Glomerular visceral epithelial cell (primary cell): ENCODE data around the gene RERE.
A peak's percentile ranks its signal among the peaks of the same experiment; 100 is the strongest.

Experiments used
- DNase-seq: peaks from one replicate; pipeline ENCODE4 v3.0.0-alpha.2; 2016; ENCODE audit errors: extremely low spot score

Gene RERE

DNA sequence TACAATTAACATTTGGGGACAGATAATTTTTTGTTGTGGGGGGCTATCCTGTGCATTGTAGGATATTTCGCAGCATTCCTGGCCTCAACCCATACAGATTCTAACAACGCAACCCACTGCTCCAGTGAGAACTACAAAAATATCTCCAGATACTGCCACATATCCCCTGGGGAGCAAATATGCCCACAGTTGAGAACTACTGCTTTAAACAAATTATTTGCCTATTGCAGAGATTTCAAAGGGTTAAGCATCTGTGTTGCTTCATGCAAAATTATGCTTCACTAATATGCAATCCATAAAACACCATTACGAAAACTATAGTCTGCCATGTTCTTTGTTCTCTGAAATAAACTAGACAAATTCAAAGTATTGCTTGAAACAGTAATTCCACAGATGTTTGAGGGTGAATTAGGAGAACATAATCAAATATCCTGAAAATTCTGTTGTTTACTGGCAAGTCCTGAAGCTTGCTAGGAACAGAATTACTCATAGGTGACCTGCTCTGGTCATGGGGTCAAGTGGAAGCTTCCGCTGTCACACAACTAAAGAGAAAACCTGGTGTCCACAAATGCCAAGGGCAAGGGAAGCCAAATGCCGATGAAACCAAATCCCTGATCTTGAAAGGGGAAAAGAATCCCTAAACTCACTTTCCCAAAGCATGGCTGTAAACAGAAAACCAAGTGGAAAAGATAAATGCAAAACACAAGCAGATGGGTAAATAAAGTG lies 149.4 kb downstream of the RERE start:
- DNase-seq, result peak; percentile 36

DNA sequence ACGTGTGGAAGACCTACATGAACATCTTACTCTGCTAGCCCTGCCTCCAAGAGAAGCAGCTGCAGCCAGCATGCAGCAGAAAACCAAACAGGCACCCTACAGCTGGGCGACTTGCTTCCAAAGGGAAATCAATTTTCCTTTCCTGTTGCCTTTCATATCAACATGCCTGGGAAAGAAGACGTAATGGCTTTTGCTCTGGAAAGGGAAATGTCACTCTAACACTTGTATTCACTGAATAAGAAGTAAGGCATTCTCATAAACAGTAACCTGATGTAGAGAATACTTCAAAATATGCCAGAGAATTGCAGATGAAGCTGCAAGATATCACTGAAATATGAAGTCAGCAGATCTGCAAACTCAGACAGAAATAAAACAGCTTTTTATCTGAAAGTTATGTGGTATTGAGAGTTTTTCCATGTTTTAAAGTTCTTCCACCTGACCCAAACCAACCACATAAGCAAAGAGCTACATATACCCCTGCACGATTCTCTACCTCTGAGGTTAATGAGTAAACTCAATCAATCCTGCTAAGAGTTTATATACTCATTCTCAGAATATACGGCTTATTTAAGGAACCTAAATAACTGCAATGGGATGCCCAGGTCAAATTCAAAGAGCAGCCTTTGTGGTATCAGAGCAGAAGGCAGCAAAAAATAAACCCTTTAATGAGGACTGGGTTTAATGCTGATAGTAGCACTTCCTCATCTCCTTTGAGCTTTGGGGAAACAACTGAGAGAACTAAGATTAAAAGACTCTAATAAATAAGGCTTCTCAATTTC lies 150.9 kb downstream of the RERE start:
- DNase-seq, result no peak

DNA sequence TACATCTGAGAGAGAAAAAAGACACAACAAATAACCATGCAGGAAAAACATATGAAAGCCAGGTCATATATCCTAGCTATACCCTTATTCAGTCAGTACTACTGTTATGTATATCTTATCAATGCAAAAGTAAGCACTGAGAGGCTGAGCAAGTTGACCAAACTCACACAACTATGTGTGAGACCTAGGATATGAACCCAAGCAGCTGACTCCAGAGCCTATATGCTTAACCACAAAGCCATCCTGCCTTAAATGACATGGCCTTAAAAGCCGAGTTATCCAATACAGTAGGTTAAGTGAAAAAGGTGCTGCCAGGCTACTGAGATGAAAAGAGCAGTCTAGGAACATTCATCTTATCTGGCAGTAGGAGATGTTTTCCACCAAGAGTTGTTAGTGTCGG lies 151.6 kb downstream of the RERE start:
- DNase-seq, result no peak

DNA sequence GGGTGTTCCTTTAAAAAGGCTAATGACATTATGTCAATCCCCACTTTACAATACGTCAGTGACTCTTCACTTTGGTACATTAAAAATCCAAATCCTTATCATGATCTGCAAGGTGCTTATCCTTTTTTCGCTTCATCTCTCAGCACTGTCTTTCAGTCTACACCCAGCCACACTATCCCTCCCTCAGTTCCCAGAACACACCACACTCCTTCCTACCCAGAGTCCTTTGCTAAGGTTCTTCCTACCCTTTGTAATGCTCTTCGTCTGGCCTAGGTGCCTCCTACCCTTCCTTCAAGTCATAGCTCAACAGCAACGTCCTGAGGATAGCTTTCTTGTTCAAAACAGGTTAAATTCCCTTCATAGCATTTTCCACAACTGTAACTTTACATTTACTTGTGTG lies 152.6 kb downstream of the RERE start:
- DNase-seq, result no peak

DNA sequence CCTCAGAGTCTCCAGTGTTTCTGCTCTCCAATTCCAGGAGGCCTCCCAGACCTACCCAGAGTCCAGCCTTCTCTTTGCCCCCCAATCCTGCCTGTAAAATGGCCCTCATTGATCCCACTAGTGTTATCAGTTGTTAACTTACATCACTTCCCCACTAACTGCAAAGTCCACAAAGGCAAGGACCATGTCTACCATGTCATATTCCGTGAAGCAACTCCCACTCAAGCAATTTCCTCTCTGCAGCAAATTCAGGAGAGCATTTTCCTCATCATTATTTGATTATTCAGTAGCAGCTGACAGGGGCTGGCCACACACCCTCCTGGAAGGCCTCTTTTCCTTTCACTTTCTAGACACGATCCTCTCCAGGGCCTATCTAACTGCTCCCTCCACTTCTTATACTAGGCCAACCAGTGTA lies 153.5 kb downstream of the RERE start:
- DNase-seq, result peak; percentile 60

DNA sequence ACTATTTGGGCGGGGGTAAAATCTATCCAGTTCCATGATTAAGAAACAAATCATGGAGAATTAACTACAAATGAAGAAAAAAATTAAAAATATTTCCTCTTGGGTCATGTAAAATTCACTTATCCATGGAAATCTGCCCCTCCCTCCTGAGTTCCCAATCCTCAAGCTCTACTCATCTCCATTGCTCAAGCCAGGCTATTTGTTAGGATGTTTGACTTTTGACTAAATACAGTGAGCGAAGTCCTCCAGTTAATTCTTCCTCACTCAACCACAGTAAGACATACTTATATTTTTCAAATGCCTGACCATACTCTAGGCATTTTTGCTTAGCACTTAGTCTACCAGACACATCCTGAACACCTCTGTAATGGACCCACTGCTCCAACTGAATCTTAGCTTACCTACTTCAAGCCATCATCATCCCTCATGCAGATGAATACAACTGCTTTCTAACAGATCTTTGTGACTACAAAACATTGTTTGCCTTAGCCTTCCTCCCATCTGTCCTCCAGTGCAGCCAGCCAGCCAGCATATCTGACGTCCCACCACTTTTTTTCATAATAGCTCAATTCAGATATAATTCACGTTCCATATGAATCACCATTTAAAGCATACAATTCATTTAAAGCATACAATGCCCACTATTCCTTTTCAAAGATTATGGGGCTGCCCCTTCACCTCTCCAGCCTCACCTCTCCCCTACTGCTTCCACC lies 154.2 kb downstream of the RERE start:
- DNase-seq, result no peak

DNA sequence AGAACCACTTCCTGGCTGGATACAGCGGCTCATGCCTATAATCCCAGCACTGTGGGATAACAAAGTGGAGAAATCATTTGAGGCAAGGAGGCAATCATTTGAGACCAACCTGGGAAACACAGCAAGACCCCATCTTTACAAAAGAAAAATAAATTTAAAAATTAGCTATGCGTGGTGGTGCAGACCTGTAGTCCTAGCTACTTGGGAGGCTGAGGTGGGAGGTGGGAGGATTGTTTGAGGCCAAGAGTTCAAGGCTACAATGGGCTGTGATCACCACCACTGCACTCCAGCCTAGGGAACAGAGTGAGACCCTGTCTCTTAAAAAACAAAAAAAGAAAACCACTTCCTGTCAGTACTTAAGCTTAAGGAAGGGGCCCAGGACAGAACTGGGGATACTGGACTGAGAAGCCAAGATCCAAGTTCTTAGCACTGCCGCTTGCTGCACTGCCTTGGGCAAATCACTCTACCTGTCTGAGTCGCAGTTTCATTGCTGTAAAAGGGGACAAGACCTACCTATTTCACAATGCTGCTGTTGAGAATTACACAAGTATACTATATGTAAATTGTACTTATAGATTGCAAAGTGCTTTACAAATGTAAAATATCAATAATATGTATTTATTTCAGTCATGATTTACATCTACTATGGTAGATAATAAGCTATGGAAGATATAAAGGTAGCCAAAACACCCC lies 154.9 kb downstream of the RERE start:
- DNase-seq, result no peak

DNA sequence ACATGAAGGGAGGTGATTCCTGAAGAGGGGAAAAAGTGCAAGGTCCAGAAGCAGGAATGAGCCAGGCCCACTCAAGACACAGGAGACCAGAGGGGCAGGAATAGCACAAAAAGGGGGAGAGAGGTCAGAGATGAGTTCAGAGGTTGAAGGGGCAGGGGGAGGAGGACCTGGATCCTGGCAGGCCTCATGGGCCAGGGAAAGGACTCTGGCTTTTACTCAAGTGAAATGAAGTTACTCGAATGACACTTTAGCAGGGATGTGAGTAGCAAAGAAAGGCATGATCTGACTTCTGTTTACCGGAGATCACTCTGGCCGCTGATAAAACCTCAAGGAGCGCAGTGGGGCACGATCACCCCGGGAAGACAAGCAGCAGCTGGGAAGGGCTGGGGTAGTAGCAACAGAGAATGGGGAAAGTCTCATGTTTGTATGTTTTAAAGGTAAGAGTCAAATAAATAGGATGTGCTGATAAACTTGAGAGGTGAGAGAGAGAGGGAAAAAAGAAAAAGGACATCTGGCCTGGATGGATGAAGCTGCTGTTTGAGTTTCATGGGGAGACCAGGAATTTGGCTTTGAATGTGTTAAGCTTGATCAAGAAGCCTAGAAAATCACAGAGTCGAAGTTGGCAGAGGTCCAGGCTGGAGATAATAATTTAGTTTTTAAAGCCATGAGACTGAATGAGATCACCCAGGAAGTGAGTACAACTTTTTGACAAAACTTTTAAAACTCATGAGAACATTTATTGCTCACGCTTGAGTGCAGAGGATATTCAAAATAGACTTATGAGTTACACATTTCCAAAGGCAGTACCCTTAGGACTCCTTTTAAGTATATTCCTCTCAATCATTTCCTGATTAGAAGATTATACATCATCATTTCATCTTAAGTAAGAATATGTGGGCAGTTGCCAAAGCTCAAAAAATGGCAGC lies 156.0 kb downstream of the RERE start:
- DNase-seq, result peak; percentile 96

DNA sequence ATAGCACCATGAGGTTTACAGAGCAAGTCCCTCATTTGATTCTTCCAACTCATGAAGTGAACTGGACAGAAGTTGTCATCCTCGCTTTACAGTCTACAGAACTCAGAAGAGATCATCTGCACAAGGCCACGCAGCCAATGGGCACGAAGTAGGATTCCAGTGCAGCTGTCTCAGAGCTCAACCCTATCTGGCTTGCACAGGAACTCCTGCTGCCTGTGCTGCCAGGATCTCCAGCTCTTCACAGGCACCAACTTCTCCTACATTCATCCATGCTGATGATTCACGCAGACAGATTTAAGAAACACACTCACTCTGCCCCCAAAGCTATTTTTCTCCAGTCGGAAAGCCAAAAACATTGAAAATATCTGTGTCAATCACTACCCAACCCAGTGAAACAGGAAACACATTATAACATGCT lies 157.0 kb downstream of the RERE start:
- DNase-seq, result peak; percentile 85

DNA sequence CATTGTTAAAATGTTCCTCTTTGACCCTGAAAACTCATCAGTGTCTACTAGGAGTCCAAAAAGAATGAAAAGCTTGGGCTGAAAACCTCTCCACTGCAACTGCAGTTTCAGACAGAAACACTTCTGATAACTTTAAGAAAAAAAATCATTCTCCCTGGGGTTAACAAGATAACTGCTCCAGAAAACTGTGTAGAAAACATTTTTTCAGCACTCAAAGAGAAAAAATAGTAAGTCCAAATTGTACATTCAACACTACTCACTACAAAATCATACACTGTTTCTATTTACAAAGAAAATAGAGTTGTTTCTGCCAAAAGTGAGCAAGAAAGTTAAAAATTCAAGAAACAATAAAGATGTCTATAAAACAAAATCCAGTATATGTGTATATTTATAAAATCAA lies 157.8 kb downstream of the RERE start:
- no peak for DNase-seq

DNA sequence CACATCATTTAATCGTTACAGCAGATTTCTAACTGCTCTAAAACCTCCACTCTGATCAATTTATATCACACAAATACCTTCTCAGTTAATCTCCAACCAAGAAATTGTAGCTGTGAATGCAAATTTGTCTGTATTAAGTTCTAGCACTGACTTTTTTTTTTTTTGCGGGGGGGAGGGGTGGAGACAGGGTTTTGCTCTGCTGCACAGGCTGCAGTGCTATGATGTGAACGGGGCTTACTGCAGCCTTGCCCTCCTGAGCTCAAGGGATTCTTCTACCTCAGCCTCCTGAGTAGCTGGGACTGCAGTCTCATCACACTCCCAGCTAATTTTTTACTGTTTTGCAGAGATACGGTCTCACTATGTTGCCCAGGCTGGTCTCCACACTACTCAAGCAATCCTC lies 163.6 kb downstream of the RERE start:
- no peak for DNase-seq

DNA sequence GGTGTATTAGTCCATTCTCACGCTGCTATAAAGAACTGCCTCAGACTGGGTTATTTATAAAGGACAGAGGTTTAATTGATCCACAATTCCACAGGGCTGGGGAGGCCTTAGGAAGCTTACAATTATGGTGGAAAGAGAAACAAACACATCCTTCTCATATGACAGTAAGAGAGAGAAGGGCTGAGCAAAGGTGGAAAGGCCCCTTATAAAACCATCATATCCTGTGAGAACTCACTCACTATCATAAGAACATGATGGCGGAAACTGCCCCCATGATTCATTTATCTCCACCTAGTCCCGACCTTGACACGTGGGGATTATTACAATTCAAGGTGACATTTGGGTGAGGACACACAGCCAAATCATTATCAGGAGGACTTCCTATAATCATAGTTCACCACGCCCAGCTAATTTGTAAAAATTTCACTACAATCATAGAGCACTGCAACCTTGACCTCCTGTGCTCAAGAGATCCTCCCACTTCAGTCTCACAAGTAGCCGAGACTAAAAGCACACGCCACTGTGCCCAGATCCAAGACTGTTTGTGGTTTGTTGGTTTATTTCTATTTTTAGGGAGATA lies 164.9 kb downstream of the RERE start:
- DNase-seq, result no peak

DNA sequence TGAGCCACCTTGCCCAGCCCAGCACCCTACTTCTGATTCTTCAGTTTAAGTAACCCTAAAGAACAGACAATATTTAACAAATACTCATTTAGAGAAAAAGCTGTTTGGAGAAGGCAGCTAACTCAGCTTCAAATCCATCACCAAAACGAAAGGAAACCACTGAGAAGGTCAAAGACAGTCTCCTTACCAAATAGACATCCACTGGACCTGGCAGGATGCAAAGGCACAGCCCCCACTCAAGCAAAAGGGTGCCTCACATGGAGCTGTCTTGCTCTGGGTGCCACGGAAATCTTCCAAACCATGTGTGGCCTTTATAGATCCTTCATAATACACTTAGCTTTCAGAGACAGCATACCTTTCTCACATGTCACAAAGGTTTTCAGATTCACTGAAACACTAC lies 165.5 kb downstream of the RERE start:
- DNase-seq, result no peak

DNA sequence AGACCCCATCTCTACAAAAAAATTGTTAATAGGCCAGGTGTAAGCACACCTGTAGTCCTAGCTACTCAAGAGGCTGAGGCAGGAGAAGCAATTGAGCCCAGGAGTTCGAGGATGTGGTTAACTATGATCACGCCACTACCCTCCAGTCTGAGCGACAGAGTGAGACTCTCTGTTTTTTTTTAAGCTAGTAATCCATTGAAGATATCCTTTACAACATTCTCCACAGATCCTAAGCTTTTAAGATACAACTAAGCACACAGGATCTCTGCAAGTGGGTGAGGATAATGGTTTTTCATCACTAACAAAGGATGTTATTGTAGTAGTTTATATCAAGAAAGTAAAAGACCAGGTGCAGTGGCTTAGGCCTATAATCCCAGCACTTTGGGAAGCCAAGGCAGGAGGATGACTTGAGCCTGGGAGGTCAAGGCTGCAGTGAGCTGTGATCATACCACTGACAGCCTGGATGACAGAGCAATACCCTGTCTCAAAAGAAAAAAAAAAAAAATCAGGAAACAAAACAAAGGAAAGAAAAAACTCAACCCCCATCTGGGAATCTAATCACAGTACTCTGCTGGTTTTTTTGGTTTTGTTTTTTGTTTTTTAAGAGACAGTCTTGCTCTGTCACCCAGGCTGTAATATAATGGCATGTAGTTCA lies 166.1 kb downstream of the RERE start:
- no peak for DNase-seq

DNA sequence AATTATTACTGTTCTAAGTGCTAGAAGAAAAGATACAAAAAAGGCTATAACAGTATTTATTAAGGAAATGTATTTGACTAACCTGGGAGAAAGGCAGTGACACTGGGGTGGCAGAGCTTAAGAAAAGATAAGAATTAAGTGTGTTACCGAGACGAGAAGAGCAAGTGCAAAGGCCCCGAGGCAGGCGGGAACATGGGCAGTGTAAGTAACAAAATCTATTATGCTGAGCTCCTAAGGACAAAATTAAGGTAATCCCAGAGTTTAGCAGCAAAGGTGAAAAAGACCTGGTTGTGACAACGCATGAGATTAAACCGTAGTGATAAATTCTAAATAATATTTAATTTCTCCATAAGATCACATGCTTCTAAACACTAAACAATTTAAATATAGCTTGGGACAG lies 167.6 kb downstream of the RERE start:
- no peak for DNase-seq

DNA sequence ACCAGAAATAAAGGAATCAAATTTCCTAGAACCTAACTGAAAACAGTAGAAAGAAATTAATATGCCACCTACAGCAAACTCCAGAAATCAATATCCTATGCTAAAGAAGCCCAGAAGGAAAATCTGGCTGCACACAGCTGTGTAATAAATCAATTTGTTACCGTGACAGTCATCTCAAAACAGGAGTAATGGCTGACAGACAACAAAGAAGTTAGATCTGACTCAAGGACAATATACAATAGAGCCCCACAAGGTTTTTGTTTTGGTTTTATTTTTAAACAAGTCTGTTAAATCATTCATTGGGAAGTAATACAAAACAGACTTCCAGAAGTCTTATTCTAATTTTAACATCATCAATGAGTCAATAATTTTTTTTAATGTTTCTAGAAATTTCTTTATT lies 168.4 kb downstream of the RERE start:
- DNase-seq, result no peak

DNA sequence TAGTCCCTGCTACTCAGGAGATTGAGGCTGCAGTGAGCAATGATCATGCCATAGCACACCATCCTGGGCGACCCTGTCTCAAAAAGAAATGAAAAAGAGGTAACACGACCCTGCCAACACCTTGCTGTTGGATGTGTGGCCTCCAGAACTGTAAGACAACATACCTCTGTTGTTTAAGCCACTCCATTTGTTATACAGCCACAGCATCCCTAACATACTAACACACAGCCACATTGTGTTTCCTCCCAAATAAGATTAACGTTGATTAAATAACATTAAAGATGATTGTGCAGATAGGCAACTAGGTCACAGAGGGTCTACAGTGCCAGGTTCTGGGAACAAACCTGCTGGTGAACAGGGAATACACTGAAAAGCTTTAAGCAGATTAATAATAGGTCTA lies 170.4 kb downstream of the RERE start:
- DNase-seq, result no peak

DNA sequence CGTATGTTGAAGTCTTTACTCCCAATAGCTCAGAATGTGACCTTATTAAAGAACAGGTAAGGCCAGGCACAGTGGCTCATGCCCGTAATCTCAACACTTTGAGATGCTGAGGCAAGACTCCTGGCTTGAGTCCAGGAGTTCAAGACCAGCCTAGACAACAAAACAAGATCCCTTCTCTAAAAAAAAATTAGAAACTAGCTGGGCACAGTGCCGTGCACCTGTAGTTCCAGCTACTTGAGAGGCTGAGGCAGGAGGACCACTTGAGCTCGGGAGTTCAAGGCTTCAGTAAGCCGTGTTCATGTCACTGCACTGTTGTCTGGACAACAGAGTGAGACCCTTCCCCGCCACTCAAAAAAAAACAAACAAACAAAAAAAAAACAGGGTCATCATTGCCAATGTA lies 171.3 kb downstream of the RERE start:
- DNase-seq, result no peak

DNA sequence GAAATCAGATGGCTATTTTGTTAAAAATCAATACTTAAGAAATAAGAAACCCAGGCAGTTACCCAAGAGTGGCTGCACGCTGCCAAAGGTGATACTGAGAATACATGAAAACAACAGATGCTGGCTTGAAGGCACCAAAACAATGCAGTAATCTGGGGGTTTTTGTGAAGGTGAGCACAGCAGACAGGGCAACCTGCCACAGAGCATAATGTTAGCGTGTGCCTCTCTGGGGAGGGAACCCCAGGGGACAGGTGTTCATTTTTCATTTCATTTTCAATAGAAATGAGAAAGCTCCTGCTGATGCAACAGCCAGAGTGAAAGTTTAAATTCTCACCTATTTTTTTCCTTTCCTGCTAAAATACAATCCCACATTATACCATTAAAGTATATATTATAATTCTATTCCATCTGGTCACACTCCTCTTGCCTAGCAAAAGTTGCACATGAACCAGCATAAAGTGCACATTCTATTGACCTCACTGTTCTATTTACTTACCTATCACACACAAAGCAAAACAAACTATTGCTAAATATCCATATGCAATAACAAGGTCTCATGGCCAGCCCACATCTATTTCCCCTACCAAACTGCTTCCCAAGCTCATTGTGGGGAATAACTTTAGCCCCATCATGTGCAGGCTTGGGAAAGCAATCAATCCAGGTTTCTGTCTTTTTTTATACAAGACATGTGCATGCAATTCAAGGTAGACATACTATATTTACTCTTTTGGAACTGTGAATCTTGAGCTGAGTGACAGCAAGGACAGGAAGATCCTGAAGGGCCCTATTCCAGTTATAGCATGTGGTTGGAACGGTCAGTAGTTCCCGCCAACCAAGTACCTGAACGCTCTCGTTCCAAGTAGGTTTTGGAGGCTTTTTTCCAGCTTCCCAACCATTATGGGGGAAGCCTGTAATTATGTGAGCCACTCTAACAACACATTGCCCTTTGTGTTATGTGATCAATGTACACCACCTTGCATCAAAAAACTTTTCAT lies 173.6 kb downstream of the RERE start:
- no peak for DNase-seq
